NCI-H1105 treated with DMSO at 0.1 percent for 48 hours (cell line): Measurements from ENCODE around the gene SLC25A36.
"Not testable (repeated sequence)": the region's sequence is repeated elsewhere in the genome, so short reads cannot be mapped to it uniquely, and the experiment has no call there.

Experiments
- DNase-seq: peaks from one replicate; lab custom pipeline; 2025; lab: John Stamatoyannopoulos, UW

SLC25A36 gene

GRCh38 chr3:140994861-140995260 is 53.2 kb downstream of the SLC25A36 start:
- not testable (repeated sequence) for DNase-seq

DNA sequence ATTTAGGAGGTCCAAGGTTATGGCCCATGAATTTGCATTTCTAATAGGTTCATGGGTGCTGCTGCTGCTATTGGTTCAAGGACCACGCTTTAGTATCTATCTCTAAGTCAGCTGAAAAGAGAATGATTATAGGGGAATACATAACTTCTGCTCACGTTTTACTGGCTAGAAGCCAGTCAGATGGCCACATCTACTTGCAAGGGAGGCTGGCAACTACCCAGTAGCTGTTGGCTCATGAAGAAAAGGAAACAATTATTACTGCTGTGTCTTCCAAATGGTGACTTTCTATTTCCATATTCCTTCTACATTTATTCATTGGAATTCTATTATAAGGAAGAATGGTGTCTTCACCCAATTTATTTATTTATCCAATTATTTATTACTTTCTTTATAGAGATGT is 54.2 kb downstream of the SLC25A36 start:
- DNase-seq: no peak

- peak; percentile 49 for DNase-seq
Observed at GRCh38 chr3:141000027-141000663, 58.5 kb downstream of the SLC25A36 start.

GRCh38 chr3:141000686-141001085 is 59.0 kb downstream of the SLC25A36 start:
- no peak for DNase-seq

DNA sequence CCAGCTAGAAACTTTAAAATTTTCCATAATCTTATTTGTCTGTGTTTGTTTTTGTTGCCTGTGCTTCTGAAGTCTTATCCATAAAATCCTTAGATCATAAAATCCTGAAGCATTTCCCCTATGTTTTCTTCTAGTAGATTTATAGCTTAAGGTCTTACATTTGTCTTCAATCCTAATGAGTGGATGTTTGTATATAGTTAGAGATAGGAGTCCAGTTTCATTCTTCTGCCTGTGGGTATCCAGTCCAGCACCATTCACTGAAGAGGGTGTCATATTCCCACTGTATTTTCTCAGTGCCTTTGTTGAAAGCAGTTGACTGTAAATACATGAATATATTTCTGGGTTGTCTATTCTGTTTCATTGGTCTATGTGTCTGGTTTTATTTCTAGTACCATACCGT is 64.7 kb downstream of the SLC25A36 start:
- DNase-seq: peak; percentile 15

GRCh38 chr3:141009496-141009895 is 67.9 kb downstream of the SLC25A36 start:
- DNase-seq: no peak

- DNase-seq: peak; percentile 42
Observed at GRCh38 chr3:141011232-141011996, 69.8 kb downstream of the SLC25A36 start.

GRCh38 chr3:141011997-141012262 is 70.3 kb downstream of the SLC25A36 start:
- DNase-seq: no peak

GRCh38 chr3:141012571-141012970 is 70.9 kb downstream of the SLC25A36 start:
- DNase-seq: no peak

GRCh38 chr3:141015481-141015880 is 73.8 kb downstream of the SLC25A36 start:
- no peak for DNase-seq

- not testable (repeated sequence) for DNase-seq
Observed at GRCh38 chr3:141017366-141018322, 76.0 kb downstream of the SLC25A36 start.

DNA sequence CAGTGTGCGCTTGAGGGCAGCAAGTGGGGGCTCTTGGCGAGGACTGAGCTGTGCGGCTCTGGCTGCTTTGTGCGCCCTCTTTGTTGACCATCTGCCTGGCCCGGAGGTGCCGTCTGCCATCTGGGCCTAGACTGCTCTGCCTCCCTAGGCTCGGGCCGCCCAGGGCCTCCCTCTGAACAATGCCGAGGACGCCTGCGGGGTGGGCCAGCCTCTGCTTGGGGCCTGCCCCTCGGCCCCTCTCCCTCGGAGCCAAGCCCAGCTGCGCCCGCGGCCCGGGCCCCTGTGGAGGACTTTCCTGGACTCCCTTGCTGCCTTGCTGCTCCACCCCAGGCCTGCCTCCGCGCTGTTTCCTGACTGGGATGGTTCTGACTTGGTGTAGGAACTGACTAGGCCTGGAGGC is 77.6 kb downstream of the SLC25A36 start:
- DNase-seq: no peak

- no peak for DNase-seq
Observed at GRCh38 chr3:141020143-141020830, 78.7 kb downstream of the SLC25A36 start.

DNA sequence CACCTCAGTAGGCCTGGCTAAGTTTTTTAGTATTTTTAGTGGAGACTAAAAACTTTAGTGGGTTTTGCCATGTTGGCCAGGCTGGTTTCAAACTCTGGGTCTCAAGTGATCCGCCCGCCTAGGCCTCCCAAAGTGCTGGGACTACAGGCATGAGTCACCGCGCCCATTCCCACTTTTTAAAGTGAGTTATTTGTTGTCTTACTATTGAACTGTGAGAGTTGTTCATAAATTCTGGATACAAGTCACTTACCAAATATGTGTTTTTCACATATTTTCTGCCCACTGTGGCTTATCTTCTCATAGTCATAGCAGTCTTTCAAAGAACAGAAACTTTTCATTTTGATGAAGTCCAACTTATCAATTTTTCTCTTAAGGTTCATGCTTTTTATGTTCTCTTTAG is 79.6 kb downstream of the SLC25A36 start:
- DNase-seq: no peak
